ENCODE results near the gene PARD3B.

PARD3B gene

GRCh38 chr2:205471776-205472175, 926.5 kb downstream of the PARD3B start:
- Mint-ChIP-seq H3K4me1 (peaks cover 6% of the 10 kb centered on the region), H3K27ac (no peak overlapping the region), H3K27me3 (ENCODE audit: low read depth) (no peaks in the 10 kb centered on the region), H3K4me3 (no peak overlapping the region), H3K36me3 (ENCODE audit: low read depth) (no peaks in the 10 kb centered on the region), H3K9me3 (no peaks in the 10 kb centered on the region)
- TF ChIP-seq CTCF (IDR thresholded peaks at IDR 0.05; ENCODE audit: unreplicated experiment in 3 of 3): no peak

- Mint-ChIP-seq H3K4me3 (no peak overlapping the region), H3K4me1 (peaks cover 6% of the 10 kb centered on the region), H3K9me3 (no peaks in the 10 kb centered on the region), H3K27me3 (ENCODE audit: low read depth) (no peaks in the 10 kb centered on the region), H3K36me3 (ENCODE audit: low read depth) (no peaks in the 10 kb centered on the region), H3K27ac (no peak overlapping the region)
- TF ChIP-seq CTCF (IDR thresholded peaks at IDR 0.05; ENCODE audit: unreplicated experiment in 3 of 3): no peak
These were observed 928.5 kb downstream of the PARD3B start for GRCh38 chr2:205473791-205474190.

GRCh38 chr2:205474741-205475415, 929.6 kb downstream of the PARD3B start:
- peaks cover 6% of the 10 kb centered on the region for H3K4me1 Mint-ChIP-seq
- no peak overlapping the region for H3K27ac Mint-ChIP-seq
- no peaks in the 10 kb centered on the region for H3K36me3 Mint-ChIP-seq (ENCODE audit: low read depth)
- no peak for TF ChIP-seq CTCF (IDR thresholded peaks at IDR 0.05; ENCODE audit: unreplicated experiment in 3 of 3)
- H3K27me3 Mint-ChIP-seq (ENCODE audit: low read depth): no peaks in the 10 kb centered on the region
- H3K9me3 Mint-ChIP-seq: no peaks in the 10 kb centered on the region
- H3K4me3 Mint-ChIP-seq: no peak overlapping the region

GRCh38 chr2:205475416-205475768, 930.1 kb downstream of the PARD3B start:
- no peak for TF ChIP-seq CTCF (IDR thresholded peaks at IDR 0.05; ENCODE audit: unreplicated experiment in 3 of 3)
- Mint-ChIP-seq H3K9me3 (no peaks in the 10 kb centered on the region), H3K27me3 (ENCODE audit: low read depth) (no peaks in the 10 kb centered on the region), H3K27ac (no peak overlapping the region), H3K4me1 (peaks cover 6% of the 10 kb centered on the region), H3K4me3 (no peak overlapping the region), H3K36me3 (ENCODE audit: low read depth) (no peaks in the 10 kb centered on the region)

GRCh38 chr2:205477016-205477705, 931.9 kb downstream of the PARD3B start:
- no peak for TF ChIP-seq CTCF (IDR thresholded peaks at IDR 0.05; ENCODE audit: unreplicated experiment in 3 of 3)
- no peaks in the 10 kb centered on the region for H3K36me3 Mint-ChIP-seq (ENCODE audit: low read depth)
- peaks cover 6% of the 10 kb centered on the region for H3K4me1 Mint-ChIP-seq
- H3K4me3 Mint-ChIP-seq: no peak overlapping the region
- no peaks in the 10 kb centered on the region for H3K9me3 Mint-ChIP-seq
- H3K27me3 Mint-ChIP-seq (ENCODE audit: low read depth): no peaks in the 10 kb centered on the region
- no peak overlapping the region for H3K27ac Mint-ChIP-seq

- Mint-ChIP-seq H3K27me3 (ENCODE audit: low read depth) (no peaks in the 10 kb centered on the region), H3K4me3 (no peak overlapping the region), H3K9me3 (no peaks in the 10 kb centered on the region), H3K4me1 (no peaks in the 10 kb centered on the region), H3K36me3 (ENCODE audit: low read depth) (no peaks in the 10 kb centered on the region), H3K27ac (no peak overlapping the region)
- TF ChIP-seq CTCF (IDR thresholded peaks at IDR 0.05; ENCODE audit: unreplicated experiment in 3 of 3): no peak
These were observed 936.6 kb downstream of the PARD3B start for GRCh38 chr2:205481861-205482260.

Measured in nephron (organoid).